Panc1 (cell line): ENCODE measurements around the gene METTL27. TPM values are rescaled to one million over a fixed set of nuclear protein-coding genes. Genes with fewer than 3 reads are reported as not detected.

ENCODE experiments used
- ATAC-seq: fragments of 200-7000 bp; cut with Tn5 transposase; 2 replicates; pipeline ENCODE4 v1.9.1; 2020; ENCODE audit warnings: mild to moderate bottlenecking, moderate library complexity
- BruUV-seq: library from RNA; stranded (reverse); fragments of 400-500 nt; replicated peaks from 2 replicates; lab custom pipeline; 2021; lab: Mats Ljungman, UMichigan
- CTCF ChIA-PET: fragments of 300-600 bp; sonication (Branson Sonifier 250); formaldehyde crosslinking; loops from one replicate; lab custom pipeline; 2022; ENCODE audit warnings: antibody characterized with exemption; lab: Charles Lee
- POLR2A ChIA-PET: fragments of 300-600 bp; sonication (Branson Sonifier 250); formaldehyde crosslinking; loops from one replicate; lab custom pipeline; 2022; ENCODE audit warnings: antibody characterized with exemption; lab: Charles Lee
- DNase-seq: peaks from one replicate; pipeline ENCODE4 v3.0.0-alpha.2; 2010; ENCODE audit warnings: low read depth, low spot score
- H3K27ac ChIP-seq: 2 replicates; pipeline ENCODE4 v1.5.1; 2011; ENCODE audit warnings: mild to moderate bottlenecking, low read length, inconsistent platforms
- H3K27me3 ChIP-seq: fragments of 200-500 bp; sonication (Bioruptor generic); 2 replicates; pipeline ENCODE4 v1.6.0; 2014; ENCODE audit warnings: low read length, inconsistent platforms; ENCODE audit not compliant: control insufficient read depth, insufficient read depth
- H3K36me3 ChIP-seq: fragments of 200-500 bp; sonication (Bioruptor generic); 2 replicates; pipeline ENCODE4 v1.5.1; 2014; ENCODE audit warnings: inconsistent platforms, mild to moderate bottlenecking, low read length, moderate library complexity; ENCODE audit not compliant: control insufficient read depth, insufficient read depth
- H3K4me1 ChIP-seq: 2 replicates; pipeline ENCODE4 v1.5.1; 2011; ENCODE audit warnings: inconsistent platforms, mild to moderate bottlenecking, low read length, moderate library complexity; ENCODE audit not compliant: control insufficient read depth, insufficient read depth
- H3K4me3 ChIP-seq, 2 experiments: 2 replicates each; pipeline ENCODE4 v1.5.1; 2011 to 2012; ENCODE audit warnings: low read depth in 2 of 2, low read length in 2 of 2, mild to moderate bottlenecking in 2 of 2, inconsistent platforms in 1 of 2, moderate library complexity in 1 of 2
- H3K9me3 ChIP-seq: fragments of 200-500 bp; sonication (Bioruptor generic); 2 replicates; pipeline ENCODE4 v1.5.1; 2014; ENCODE audit warnings: low read depth, mild to moderate bottlenecking, inconsistent platforms, low read length, moderate library complexity; ENCODE audit not compliant: control insufficient read depth, insufficient read depth
- POLR2AphosphoS5 ChIP-seq: IDR thresholded peaks from 2 replicates; pipeline ENCODE4 v1.6.1; 2012; ENCODE audit warnings: mild to moderate bottlenecking, low read depth, low read length, moderate library complexity
- SIN3A ChIP-seq: IDR thresholded peaks from 2 replicates; pipeline ENCODE4 v1.6.1; 2012; ENCODE audit warnings: low read depth, mild to moderate bottlenecking, low read length, moderate library complexity, borderline replicate concordance; ENCODE audit not compliant: insufficient read depth
- TCF7L2 ChIP-seq: IDR thresholded peaks from 2 replicates; pipeline ENCODE4 v1.6.1; 2011; ENCODE audit warnings: mild to moderate bottlenecking, low read depth, low read length, inconsistent platforms
- in situ Hi-C: cut with HindIII; loops from 2 replicates; pipeline ENCODE4 v1.10.0; 2016; ENCODE audit warnings: low sequenced_read_pairs, low pct_unique_long_range_greater_than_20kb
- intact Hi-C: fragments of 100-400 bp; cut with micrococcal nuclease; formaldehyde crosslinking; loops from one replicate; pipeline ENCODE4 v1.10.0; 2022; ENCODE audit not compliant: unreplicated experiment
- total RNA-seq: library from RNA; stranded (reverse); gene quantifications from one replicate; pipeline ENCODE4 v1.2.1, GENCODE V29; 2021; ENCODE audit not compliant: unreplicated experiment
- TF ChIP-seq, protein P1 (sequence below), 2 experiments: IDR thresholded peaks; 2 replicates each; pipeline ENCODE4 v1.6.1; 2011 to 2012; ENCODE audit warnings: low read depth in 2 of 2, control low read depth in 1 of 2, low read length in 1 of 2, mild to moderate bottlenecking in 1 of 2, moderate library complexity in 1 of 2; ENCODE audit not compliant: insufficient read depth in 1 of 2
- TF ChIP-seq, protein P2 (sequence below): fragments of 450-650 bp; IDR thresholded peaks from 2 replicates; pipeline ENCODE4 v1.5.1; 2017; ENCODE audit warnings: mild to moderate bottlenecking

METTL27 gene
- total RNA-seq, 1 experiment from 2014 or later, result 3.4 TPM

DNA sequence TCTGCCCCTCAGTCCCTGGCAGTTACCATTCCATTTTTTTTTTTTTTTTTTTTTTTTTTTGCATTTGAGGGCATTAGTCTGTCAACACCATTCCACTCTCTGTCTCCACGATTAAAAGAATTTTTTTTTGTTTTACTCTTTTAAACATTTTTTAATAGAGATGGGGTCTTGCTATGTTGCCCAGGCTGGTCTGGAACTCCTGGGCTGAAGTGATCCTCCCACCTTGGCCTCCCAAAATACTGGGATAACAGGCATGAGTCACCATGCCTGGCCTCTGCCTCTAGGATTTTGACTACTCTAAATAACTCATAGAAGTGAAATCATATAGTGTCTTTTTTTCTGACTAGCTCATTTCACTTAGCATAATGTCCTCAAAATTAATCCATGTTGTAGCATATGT lies 55.7 kb downstream of the METTL27 start:
- ChIA-PET CTCF (interaction anchor here (0.5 kb wide), 1 partner anchor 36 kb away, joined by 6 read pairs; no protein-coding TSS in a partner anchor), POLR2A (no interaction called here)
- H3K27me3 ChIP-seq, result no peaks in the 10 kb centered on the region
- no peak overlapping the region for H3K4me3 ChIP-seq
- TF ChIP-seq, protein P1, sequence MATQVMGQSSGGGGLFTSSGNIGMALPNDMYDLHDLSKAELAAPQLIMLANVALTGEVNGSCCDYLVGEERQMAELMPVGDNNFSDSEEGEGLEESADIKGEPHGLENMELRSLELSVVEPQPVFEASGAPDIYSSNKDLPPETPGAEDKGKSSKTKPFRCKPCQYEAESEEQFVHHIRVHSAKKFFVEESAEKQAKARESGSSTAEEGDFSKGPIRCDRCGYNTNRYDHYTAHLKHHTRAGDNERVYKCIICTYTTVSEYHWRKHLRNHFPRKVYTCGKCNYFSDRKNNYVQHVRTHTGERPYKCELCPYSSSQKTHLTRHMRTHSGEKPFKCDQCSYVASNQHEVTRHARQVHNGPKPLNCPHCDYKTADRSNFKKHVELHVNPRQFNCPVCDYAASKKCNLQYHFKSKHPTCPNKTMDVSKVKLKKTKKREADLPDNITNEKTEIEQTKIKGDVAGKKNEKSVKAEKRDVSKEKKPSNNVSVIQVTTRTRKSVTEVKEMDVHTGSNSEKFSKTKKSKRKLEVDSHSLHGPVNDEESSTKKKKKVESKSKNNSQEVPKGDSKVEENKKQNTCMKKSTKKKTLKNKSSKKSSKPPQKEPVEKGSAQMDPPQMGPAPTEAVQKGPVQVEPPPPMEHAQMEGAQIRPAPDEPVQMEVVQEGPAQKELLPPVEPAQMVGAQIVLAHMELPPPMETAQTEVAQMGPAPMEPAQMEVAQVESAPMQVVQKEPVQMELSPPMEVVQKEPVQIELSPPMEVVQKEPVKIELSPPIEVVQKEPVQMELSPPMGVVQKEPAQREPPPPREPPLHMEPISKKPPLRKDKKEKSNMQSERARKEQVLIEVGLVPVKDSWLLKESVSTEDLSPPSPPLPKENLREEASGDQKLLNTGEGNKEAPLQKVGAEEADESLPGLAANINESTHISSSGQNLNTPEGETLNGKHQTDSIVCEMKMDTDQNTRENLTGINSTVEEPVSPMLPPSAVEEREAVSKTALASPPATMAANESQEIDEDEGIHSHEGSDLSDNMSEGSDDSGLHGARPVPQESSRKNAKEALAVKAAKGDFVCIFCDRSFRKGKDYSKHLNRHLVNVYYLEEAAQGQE (IDR thresholded peaks at IDR 0.05; ENCODE audit: insufficient read depth in 1 of 2, low read depth in 2 of 2, low read length in 1 of 2), result no peak
- TF ChIP-seq POLR2AphosphoS5 (no peak), TCF7L2 (no peak), SIN3A (no peak)
- TF ChIP-seq, protein P2, sequence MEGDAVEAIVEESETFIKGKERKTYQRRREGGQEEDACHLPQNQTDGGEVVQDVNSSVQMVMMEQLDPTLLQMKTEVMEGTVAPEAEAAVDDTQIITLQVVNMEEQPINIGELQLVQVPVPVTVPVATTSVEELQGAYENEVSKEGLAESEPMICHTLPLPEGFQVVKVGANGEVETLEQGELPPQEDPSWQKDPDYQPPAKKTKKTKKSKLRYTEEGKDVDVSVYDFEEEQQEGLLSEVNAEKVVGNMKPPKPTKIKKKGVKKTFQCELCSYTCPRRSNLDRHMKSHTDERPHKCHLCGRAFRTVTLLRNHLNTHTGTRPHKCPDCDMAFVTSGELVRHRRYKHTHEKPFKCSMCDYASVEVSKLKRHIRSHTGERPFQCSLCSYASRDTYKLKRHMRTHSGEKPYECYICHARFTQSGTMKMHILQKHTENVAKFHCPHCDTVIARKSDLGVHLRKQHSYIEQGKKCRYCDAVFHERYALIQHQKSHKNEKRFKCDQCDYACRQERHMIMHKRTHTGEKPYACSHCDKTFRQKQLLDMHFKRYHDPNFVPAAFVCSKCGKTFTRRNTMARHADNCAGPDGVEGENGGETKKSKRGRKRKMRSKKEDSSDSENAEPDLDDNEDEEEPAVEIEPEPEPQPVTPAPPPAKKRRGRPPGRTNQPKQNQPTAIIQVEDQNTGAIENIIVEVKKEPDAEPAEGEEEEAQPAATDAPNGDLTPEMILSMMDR, result no peak
- H3K27ac ChIP-seq, result no peak overlapping the region
- no peaks in the 10 kb centered on the region for H3K36me3 ChIP-seq
- no peaks in the 10 kb centered on the region for H3K4me1 ChIP-seq
- in situ Hi-C loops, result no loop called here
- intact Hi-C loops, result no loop called here
- DNase-seq (no peak), ATAC-seq (no peak)
- no peaks in the 10 kb centered on the region for H3K9me3 ChIP-seq
- BruUV-seq, result no TSS peak

Other genes with a start within 250 kb of the METTL27 start
- 7.2 TPM for gene MLXIPL, start 218.0 kb downstream of the METTL27 start, total RNA-seq
- gene VPS37D, start 174.7 kb downstream of the METTL27 start, total RNA-seq, result 4.4 TPM
- gene DNAJC30, start 159.1 kb downstream of the METTL27 start, total RNA-seq, result 11.1 TPM
- gene BUD23, start 158.9 kb downstream of the METTL27 start, total RNA-seq, result 124 TPM
- gene STX1A, start 122.8 kb downstream of the METTL27 start, total RNA-seq, result 80.9 TPM
- 54.2 TPM for gene ABHD11, start 103.7 kb downstream of the METTL27 start, total RNA-seq
- gene CLDN3, start 72.2 kb downstream of the METTL27 start, total RNA-seq, result 16.8 TPM
- 295 TPM for gene CLDN4, start 11.5 kb downstream of the METTL27 start, total RNA-seq
- gene TMEM270, start 18.6 kb upstream of the METTL27 start, total RNA-seq, result 0.72 TPM
- 0.26 TPM for gene ELN, start 185.7 kb upstream of the METTL27 start, total RNA-seq
- gene LIMK1, start 241.3 kb upstream of the METTL27 start, total RNA-seq, result 59.6 TPM